Raji (cell line): Measurements from ENCODE around the gene SPAG16.

Experiments used
- POLR2A ChIP-seq: IDR thresholded peaks from 2 replicates; pipeline ENCODE4 v1.6.1; 2011; ENCODE audit warnings: low read depth, low read length, control low read depth; ENCODE audit not compliant: insufficient read depth

SPAG16 gene

GRCh38 chr2:213914510-213914909 is 630.2 kb downstream of the SPAG16 start:
- no peak for TF ChIP-seq POLR2A

- TF ChIP-seq POLR2A = no peak
These were observed 635.8 kb downstream of the SPAG16 start for GRCh38 chr2:213920014-213920413.

- TF ChIP-seq POLR2A = no peak
These were observed 639.3 kb downstream of the SPAG16 start for GRCh38 chr2:213923543-213923942.

GRCh38 chr2:213934560-213934959 is 650.3 kb downstream of the SPAG16 start:
- no peak for TF ChIP-seq POLR2A

- TF ChIP-seq POLR2A = no peak
These were observed 673.8 kb downstream of the SPAG16 start for GRCh38 chr2:213958086-213958485.

- TF ChIP-seq POLR2A = no peak
These were observed 675.3 kb downstream of the SPAG16 start for GRCh38 chr2:213959589-213959988.

GRCh38 chr2:213971536-213971935 is 687.3 kb downstream of the SPAG16 start:
- TF ChIP-seq POLR2A = no peak

GRCh38 chr2:213980883-213981282 is 696.6 kb downstream of the SPAG16 start:
- no peak for TF ChIP-seq POLR2A

- no peak for TF ChIP-seq POLR2A
These were observed 704.9 kb downstream of the SPAG16 start for GRCh38 chr2:213989207-213989606.

- TF ChIP-seq POLR2A = no peak
These were observed 707.3 kb downstream of the SPAG16 start for GRCh38 chr2:213991453-213992108.

- no peak for TF ChIP-seq POLR2A
These were observed 711.3 kb downstream of the SPAG16 start for GRCh38 chr2:213995400-213996105.

- TF ChIP-seq POLR2A = no peak
These were observed 720.2 kb downstream of the SPAG16 start for GRCh38 chr2:214004463-214004862.

- no peak for TF ChIP-seq POLR2A
These were observed 721.1 kb downstream of the SPAG16 start for GRCh38 chr2:214005337-214005736.

GRCh38 chr2:214006601-214007000 is 722.3 kb downstream of the SPAG16 start:
- no peak for TF ChIP-seq POLR2A

- TF ChIP-seq POLR2A = no peak
These were observed 727.4 kb downstream of the SPAG16 start for GRCh38 chr2:214011676-214012075.

- TF ChIP-seq POLR2A = no peak
These were observed 730.4 kb downstream of the SPAG16 start for GRCh38 chr2:214014551-214015220.

GRCh38 chr2:214019229-214019972 is 735.1 kb downstream of the SPAG16 start:
- no peak for TF ChIP-seq POLR2A
